ENCODE data around the gene NDUFA1.
"Not testable (repeated sequence)": the region's sequence is repeated elsewhere in the genome, so short reads cannot be mapped to it uniquely, and the experiment has no call there.

Gene NDUFA1

DNA sequence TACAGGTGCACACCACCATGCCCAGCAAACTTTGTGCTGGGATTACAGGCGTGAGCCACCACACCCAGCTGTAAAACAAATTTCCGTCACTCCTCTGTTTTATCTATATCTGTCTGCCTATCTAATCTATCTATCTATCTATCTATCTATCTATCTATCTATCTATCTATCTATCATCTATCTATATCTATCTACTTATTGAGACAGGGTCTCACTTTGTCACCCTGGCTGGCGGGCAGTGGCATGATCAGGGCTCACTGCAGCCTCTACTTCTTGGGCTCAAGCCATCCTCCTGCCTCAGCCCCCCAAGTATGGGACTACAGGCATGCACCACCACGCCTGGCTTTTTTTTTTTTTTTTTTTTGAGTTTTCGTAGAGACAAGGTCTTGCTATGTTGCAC, 44.7 kb downstream of the NDUFA1 start:
- no peak for DNase-seq

DNA sequence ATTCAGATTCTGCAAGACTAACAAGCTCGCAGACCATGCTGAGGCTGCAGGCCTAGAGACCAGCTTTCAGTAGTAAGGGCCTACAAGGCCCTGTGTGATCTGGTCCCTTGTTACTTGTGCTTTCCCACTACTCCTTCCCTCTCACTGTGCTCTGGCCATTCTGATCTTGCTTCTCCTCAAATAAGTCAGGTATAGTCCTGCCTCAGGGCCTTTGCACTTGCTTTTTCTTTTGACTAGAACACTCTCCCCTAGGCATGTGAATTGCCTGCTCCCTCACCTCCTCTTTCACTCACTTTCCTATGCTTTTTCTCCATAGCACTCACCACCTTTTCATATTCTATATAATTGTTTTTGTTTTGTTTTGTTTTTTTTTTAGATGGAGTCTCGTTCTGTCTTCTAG, 46.2 kb downstream of the NDUFA1 start:
- DNase-seq = no peak

DNA sequence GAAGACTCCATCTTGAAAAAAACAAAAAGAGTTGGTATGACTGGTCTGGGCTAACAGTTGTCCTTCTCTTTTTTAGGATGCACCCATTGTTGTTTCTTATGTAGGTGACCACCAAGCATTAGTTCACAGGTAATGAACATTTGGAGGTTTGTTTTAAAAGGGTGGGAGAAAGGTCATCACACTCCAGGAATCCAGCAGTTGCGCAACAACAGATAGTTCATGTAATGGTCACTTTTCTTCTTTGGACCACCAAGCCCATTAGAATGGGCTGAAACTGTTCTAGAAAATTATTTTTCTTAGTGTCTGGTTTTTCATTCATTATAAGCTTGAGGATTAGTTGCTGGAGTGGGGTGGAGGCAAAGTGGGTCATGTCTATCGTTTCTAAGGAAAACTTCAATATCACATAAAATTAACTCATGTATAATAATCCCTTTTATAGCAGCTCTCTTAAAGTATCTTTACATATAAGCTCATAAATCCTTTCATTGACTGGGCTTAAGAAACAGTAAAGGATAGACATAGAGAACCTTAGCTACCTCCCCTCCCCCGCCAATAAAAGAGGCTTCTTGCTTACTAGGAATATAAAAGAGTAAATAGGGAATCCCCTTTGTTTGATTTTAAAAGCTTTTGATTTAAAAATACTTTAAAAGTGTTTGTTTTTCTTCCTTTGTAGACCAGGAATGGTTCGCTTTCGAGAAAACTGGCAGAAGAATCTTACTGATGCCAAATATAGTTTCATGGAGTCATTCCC, 48.4 kb downstream of the NDUFA1 start:
- DNase-seq = no peak

DNA sequence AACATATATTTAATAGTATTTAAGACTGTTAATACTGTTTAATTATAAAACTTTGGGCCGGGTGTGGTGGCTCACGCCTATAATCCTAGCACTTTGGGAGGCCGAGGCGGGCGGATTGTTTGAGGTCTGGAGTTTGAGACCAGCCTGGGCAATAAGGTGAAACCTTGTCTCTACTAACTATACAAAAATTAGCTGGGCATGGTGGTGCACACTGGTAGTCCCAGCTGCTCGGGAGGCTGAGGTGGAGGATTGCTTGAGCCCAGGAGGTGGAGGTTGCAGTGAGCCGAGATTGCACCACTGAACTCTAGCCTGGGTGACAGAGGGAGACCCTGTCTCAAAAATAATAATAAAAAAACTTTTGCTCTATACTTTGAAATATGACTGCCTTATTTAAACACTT, 50.8 kb downstream of the NDUFA1 start:
- not testable (repeated sequence) for DNase-seq

Data from midbrain (tissue), 1 donor.